H1 (cell line): Measurements from ENCODE around the gene CACNB2. TPM values are rescaled to one million over a fixed set of nuclear protein-coding genes. Genes with fewer than 3 reads are reported as not detected.

ENCODE experiments used
- CTCF ChIA-PET: fragments of 300-600 bp; sonication (Branson Sonifier 250); formaldehyde crosslinking; loops from one replicate; lab custom pipeline; 2021; ENCODE audit not compliant: partially characterized antibody; lab: Charles Lee
- POLR2A ChIA-PET: fragments of 300-600 bp; sonication (Branson Sonifier 250); formaldehyde crosslinking; loops from one replicate; lab custom pipeline; 2021; ENCODE audit warnings: inconsistent platforms; ENCODE audit not compliant: partially characterized antibody; lab: Charles Lee
- DNase-seq, 2 experiments: peaks; one replicate each; pipeline versions ENCODE4 v3.0.0 to v3.0.0-alpha.2; 2010 to 2022; ENCODE audit warnings: low spot score in 2 of 2, low read depth in 1 of 2, mixed read lengths in 1 of 2
- FAIRE-seq: peaks from 2 replicates; lab custom pipeline; 2011; peaks lifted over from hg19 to GRCh38; lab: Jason Lieb, UNC
- H2AFZ ChIP-seq: 2 replicates; pipeline ENCODE4 v1.8.1; 2012; ENCODE audit warnings: low read length, inconsistent platforms
- H2AK5ac ChIP-seq: 2 replicates; pipeline ENCODE4 v1.6.1; 2013; ENCODE audit warnings: low read depth, low read length
- H2BK120ac ChIP-seq: replicated peaks from 2 replicates; pipeline ENCODE3; 2013; ENCODE audit warnings: low read depth, low read length, inconsistent platforms
- H2BK12ac ChIP-seq: 2 replicates; pipeline ENCODE4 v1.6.1; 2013; ENCODE audit warnings: low read depth, low read length
- H2BK15ac ChIP-seq: 2 replicates; pipeline ENCODE4 v1.6.1; 2013; ENCODE audit warnings: low read length
- H2BK20ac ChIP-seq: 2 replicates; pipeline ENCODE4 v1.6.1; 2013; ENCODE audit warnings: low read length
- H2BK5ac ChIP-seq: 2 replicates; pipeline ENCODE4 v1.6.1; 2013; ENCODE audit warnings: low read depth, low read length
- H3K14ac ChIP-seq: 2 replicates; pipeline ENCODE4 v1.6.1; 2013; ENCODE audit warnings: inconsistent platforms; ENCODE audit not compliant: insufficient read length
- H3K18ac ChIP-seq: 2 replicates; pipeline ENCODE4 v1.6.1; 2013; ENCODE audit warnings: low read length; ENCODE audit errors: extremely low read depth
- H3K23ac ChIP-seq: 2 replicates; pipeline ENCODE4 v1.6.1; 2013; ENCODE audit warnings: inconsistent platforms; ENCODE audit not compliant: insufficient read length
- H3K23me2 ChIP-seq: 2 replicates; pipeline ENCODE4 v1.6.1; 2013; ENCODE audit warnings: low read depth, low read length
- H3K27ac ChIP-seq: 2 replicates; pipeline ENCODE4 v1.6.1; 2011; ENCODE audit warnings: low read depth, low read length, inconsistent platforms
- H3K27me3 ChIP-seq, 4 experiments: replicated peaks in 1 of 4; 1 replicate in 1 of 4; 2 replicates in 3 of 4; pipeline versions ENCODE4 v1.6.1 to v1.8.1; 2011 to 2013; ENCODE audit warnings: low read length in 3 of 4, mild to moderate bottlenecking in 3 of 4, inconsistent platforms in 2 of 4, mixed read lengths in 2 of 4, moderate library complexity in 1 of 4; ENCODE audit not compliant: control insufficient read depth in 3 of 4, insufficient read depth in 3 of 4; ENCODE audit errors: extremely low read depth in 1 of 4
- H3K36me3 ChIP-seq, 4 experiments: 2 replicates each; pipeline versions ENCODE4 v1.6.1 to v1.8.1; 2011 to 2013; ENCODE audit warnings: mild to moderate bottlenecking in 4 of 4, low read length in 3 of 4, moderate library complexity in 2 of 4, control low read depth in 1 of 4, inconsistent platforms in 1 of 4; ENCODE audit not compliant: insufficient read depth in 4 of 4, control insufficient read depth in 2 of 4
- H3K4ac ChIP-seq: replicated peaks from 2 replicates; pipeline ENCODE3; 2013; ENCODE audit warnings: low read length, low read depth, mixed read lengths, inconsistent platforms; ENCODE audit not compliant: insufficient read length
- H3K4me1 ChIP-seq, 4 experiments: replicated peaks in 1 of 4; 1 replicate in 1 of 4; 2 replicates in 3 of 4; pipeline versions ENCODE4 v1.6.1 to v1.8.1; 2011 to 2013; ENCODE audit warnings: low read length in 3 of 4, inconsistent platforms in 2 of 4, mixed read lengths in 1 of 4; ENCODE audit not compliant: insufficient read depth in 4 of 4, control insufficient read depth in 3 of 4
- H3K4me2 ChIP-seq, 2 experiments: 2 replicates each; pipeline versions ENCODE4 v1.6.1 to v1.8.1; 2011 to 2013; ENCODE audit warnings: low read depth in 2 of 2, low read length in 2 of 2, control low read depth in 1 of 2, inconsistent platforms in 1 of 2, mild to moderate bottlenecking in 1 of 2; ENCODE audit not compliant: insufficient read depth in 1 of 2
- H3K4me3 ChIP-seq, 4 experiments: fragments of 200-600, 300-600 bp in 1 of 4; sonication (generic), shearing (Covaris generic), sonication (Bioruptor Twin) in 1 of 4; 2 replicates each; pipeline versions ENCODE4 v1.5.1 to v1.8.1; 2011 to 2016; ENCODE audit warnings: low read length in 4 of 4, low read depth in 3 of 4, control low read depth in 2 of 4, inconsistent platforms in 2 of 4, mild to moderate bottlenecking in 2 of 4, mixed read lengths in 1 of 4, moderate library complexity in 1 of 4; ENCODE audit not compliant: insufficient read depth in 2 of 4; ENCODE audit errors: extremely low read depth in 1 of 4
- H3K56ac ChIP-seq: replicated peaks from 2 replicates; pipeline ENCODE3; 2013; ENCODE audit warnings: low read depth, mild to moderate bottlenecking, mixed read lengths, low read length, inconsistent platforms; ENCODE audit not compliant: insufficient read length
- H3K79me1 ChIP-seq: 2 replicates; pipeline ENCODE4 v1.6.1; 2013; ENCODE audit warnings: low read depth, low read length, control low read depth
- H3K79me2 ChIP-seq, 2 experiments: 2 replicates each; pipeline versions ENCODE4 v1.6.1 to v1.8.1; 2012 to 2013; ENCODE audit warnings: low read length in 2 of 2, mild to moderate bottlenecking in 2 of 2, inconsistent platforms in 1 of 2; ENCODE audit not compliant: insufficient read depth in 2 of 2, control insufficient read depth in 1 of 2
- H3K9ac ChIP-seq, 4 experiments: replicated peaks in 1 of 4; 1 replicate in 1 of 4; 2 replicates in 3 of 4; pipeline versions ENCODE4 v1.6.1 to v1.8.1; 2011 to 2013; ENCODE audit warnings: low read depth in 3 of 4, low read length in 3 of 4, control low read depth in 2 of 4, mild to moderate bottlenecking in 2 of 4, moderate library complexity in 2 of 4, inconsistent platforms in 1 of 4; ENCODE audit errors: extremely low read depth in 1 of 4
- H3K9me3 ChIP-seq, 2 experiments: 2 replicates each; pipeline versions ENCODE4 v1.6.1 to v1.8.1; 2012 to 2013; ENCODE audit warnings: mild to moderate bottlenecking in 2 of 2, moderate library complexity in 2 of 2, control low read depth in 1 of 2, inconsistent platforms in 1 of 2, low read depth in 1 of 2, low read length in 1 of 2, mixed read lengths in 1 of 2; ENCODE audit not compliant: insufficient read depth in 2 of 2
- H4K20me1 ChIP-seq, 2 experiments: replicated peaks in 1 of 2; 2 replicates each; pipeline versions ENCODE3 to v1.8.1; 2011 to 2013; ENCODE audit warnings: inconsistent platforms in 2 of 2, low read length in 2 of 2, mild to moderate bottlenecking in 1 of 2; ENCODE audit not compliant: insufficient read depth in 2 of 2, control insufficient read depth in 1 of 2
- H4K5ac ChIP-seq: 2 replicates; pipeline ENCODE4 v1.6.1; 2013; ENCODE audit warnings: low read length, low read depth, mixed read lengths, inconsistent platforms; ENCODE audit not compliant: insufficient read length
- H4K8ac ChIP-seq: 2 replicates; pipeline ENCODE4 v1.8.0; 2013; ENCODE audit warnings: mild to moderate bottlenecking, moderate library complexity, low read length, inconsistent platforms; ENCODE audit not compliant: insufficient read depth; ENCODE audit errors: extremely low read depth
- H4K91ac ChIP-seq: replicated peaks from 2 replicates; pipeline ENCODE3; 2013; ENCODE audit warnings: low read length, mixed read lengths, inconsistent platforms; ENCODE audit not compliant: insufficient read length
- ASH2L ChIP-seq: fragments of 200-600, 300-600 bp; sonication (generic); IDR thresholded peaks from one replicate; pipeline ENCODE4 v1.7.1; 2017; ENCODE audit warnings: low read length
- CBX5 ChIP-seq: fragments of 300-800, 300-1000 bp; sonication (generic); IDR thresholded peaks from 2 replicates; pipeline ENCODE4 v1.7.1; 2016; ENCODE audit warnings: antibody characterized with exemption, low read length, low read depth
- CREB1 ChIP-seq: IDR thresholded peaks from 2 replicates; pipeline ENCODE4 v1.6.1; 2012; ENCODE audit warnings: inconsistent platforms
- KDM1A ChIP-seq: fragments of 200-600, 300-600 bp; sonication (generic); IDR thresholded peaks from 2 replicates; pipeline ENCODE4 v1.7.1; 2016; ENCODE audit warnings: mild to moderate bottlenecking, low read length, borderline replicate concordance
- MAFK ChIP-seq: IDR thresholded peaks from 2 replicates; pipeline ENCODE4 v1.6.1; 2012; ENCODE audit warnings: low read depth, mild to moderate bottlenecking, improper control_type of control experiment, low read length
- NRF1 ChIP-seq: IDR thresholded peaks from 2 replicates; pipeline ENCODE4 v1.6.1; 2011; ENCODE audit warnings: mild to moderate bottlenecking, low read depth, low read length, improper control_type of control experiment
- POLR2AphosphoS5 ChIP-seq: IDR thresholded peaks from 2 replicates; pipeline ENCODE4 v1.6.1; 2011; ENCODE audit warnings: low read depth, low read length
- POU5F1 ChIP-seq: IDR thresholded peaks from 2 replicates; pipeline ENCODE4 v1.6.1; 2011; ENCODE audit warnings: low read depth, mild to moderate bottlenecking, low read length, moderate library complexity
- RFX5 ChIP-seq: IDR thresholded peaks from 2 replicates; pipeline ENCODE4 v1.6.1; 2011; ENCODE audit warnings: low read depth, low read length, improper control_type of control experiment, borderline replicate concordance
- SAP30 ChIP-seq: fragments of 300-600 bp; sonication (generic); IDR thresholded peaks from 2 replicates; pipeline ENCODE4 v1.7.1; 2012; ENCODE audit warnings: low read length, moderate library complexity, mild to moderate bottlenecking, inconsistent platforms; ENCODE audit not compliant: insufficient read depth, insufficient replicate concordance
- SIX5 ChIP-seq: IDR thresholded peaks from 2 replicates; pipeline ENCODE4 v1.6.1; 2011; ENCODE audit warnings: mild to moderate bottlenecking, low read depth, low read length
- WGBS, 2 experiments: shearing (Covaris generic) in 1 of 2; methylation state at CpG; one replicate each; pipeline versions ENCODE4 v1.1.6 to v1.1.7; 2013 to 2015; ENCODE audit warnings: low lambda C conversion rate in 2 of 2, mixed read lengths in 2 of 2, inconsistent platforms in 1 of 2, low coverage in 1 of 2, missing lambda C conversion rate in 1 of 2; ENCODE audit not compliant: insufficient replicate concordance in 2 of 2, insufficient coverage in 1 of 2, insufficient read length in 1 of 2; ENCODE audit errors: extremely low coverage in 1 of 2, missing lambda C conversion rate in 1 of 2; 5-methylcytosine and 5-hydroxymethylcytosine counted together
- polyA plus RNA-seq, 7 experiments: library from polyadenylated mRNA; depleted of rRNA in 3 of 7; stranded (reverse) in 5 of 7; unstranded in 2 of 7; fragments of >200 nt in 5 of 7; fragments of 200-250 nt in 2 of 7; gene quantifications; 1 replicate in 5 of 7; 2 replicates in 1 of 7; 4 replicates in 1 of 7; pipeline versions ENCODE4 v1.2.1 to v1.2.3, GENCODE V29; 2011 to 2013; ENCODE audit warnings: missing spikeins in 2 of 7, mixed read lengths in 2 of 7
- total RNA-seq: library from RNA; stranded (reverse); fragmentation: NEBNext Ultra II Directional; extraction: Animal tissue kit (Norgen Biotek cat#: 25700); gene quantifications from 2 replicates; pipeline ENCODE4 v1.2.1, GENCODE V29; 2021
- TF ChIP-seq, protein P1 (sequence below): IDR thresholded peaks from 2 replicates; pipeline ENCODE4 v1.6.1; 2012; ENCODE audit warnings: low read length, inconsistent platforms

The CACNB2 gene
- total and polyA plus RNA-seq, 2 of the 8 experiments (the other 6 are each of a cell fraction or from before 2014, with no cell fraction given) = 2.4 to 3.2 TPM

DNA sequence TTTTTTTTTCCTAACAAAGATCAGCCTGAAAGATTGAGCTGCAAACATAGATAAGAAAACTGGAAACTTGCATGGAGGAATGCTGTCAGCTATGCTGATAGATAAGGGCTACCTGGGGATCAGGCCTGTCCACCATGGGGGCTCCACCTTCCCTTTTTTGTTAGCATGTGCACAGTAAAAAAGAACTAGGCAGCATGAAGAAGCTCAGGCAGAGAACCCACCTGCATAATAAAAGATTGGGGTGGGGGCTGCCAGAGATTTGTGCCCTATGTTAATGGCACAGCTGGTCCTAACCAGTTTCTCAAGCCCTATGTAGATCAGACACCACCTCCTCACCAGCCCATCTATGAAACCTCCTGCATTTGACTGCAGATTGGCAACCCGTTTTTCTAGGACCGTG is 45.4 kb upstream of the CACNB2 start:
- Histone ChIP-seq H3K36me3 (no peaks in the 10 kb centered on the region), H3K27ac (no peak overlapping the region), H2BK120ac (no peak overlapping the region), H2AK5ac (no peak overlapping the region), H3K18ac (no peak overlapping the region), H3K14ac (no peak overlapping the region), H3K56ac (no peak overlapping the region), H3K23me2 (no peaks in the 10 kb centered on the region; the same call in 1 of the 2 replicates), H2BK20ac (no peak overlapping the region), H2BK12ac (no peak overlapping the region), H3K27me3 (no peaks in the 10 kb centered on the region), H4K91ac (no peak overlapping the region), H3K79me1 (no peaks in the 10 kb centered on the region), H3K9me3 (no peaks in the 10 kb centered on the region), H3K4me2 (peak overlapping the region in 1 of 2 experiments; percentile 45; a peak in 1 of 4 replicates), H3K9ac (no peak overlapping the region), H3K4ac (no peak overlapping the region), H3K79me2 (no peaks in the 10 kb centered on the region), H3K4me1 (peaks cover 0 to 16% (median 0%) of the 10 kb centered on the region in 4 experiments; a peak in 3 of 7 replicates), H2BK15ac (no peak overlapping the region), H2AFZ (no peak overlapping the region), H4K5ac (no peak overlapping the region), H4K8ac (no peak overlapping the region), H3K23ac (no peak overlapping the region), H2BK5ac (no peak overlapping the region), H3K4me3 (peak overlapping the region in 1 of 4 experiments; percentile 22; a peak in 2 of 8 replicates), H4K20me1 (no peaks in the 10 kb centered on the region)
- ChIA-PET CTCF (interaction anchor here (0.7 to 1.0 kb wide), 2 partner anchors 11 to 293 kb away, joined by 3 to 4 read pairs; no protein-coding TSS in a partner anchor), POLR2A (interaction anchor here (0.6 kb wide), 3 partner anchors 12 to 40 kb away, joined by 3 read pairs; no protein-coding TSS in a partner anchor)
- WGBS, 2 experiments = 39% methylated on average over 2 of the region's 2 CpGs; no CpG with 5 or more reads in 1 of the 2 experiments
- FAIRE-seq (no peak), DNase-seq (no peak)
- no peak for TF ChIP-seq CREB1
- TF ChIP-seq SAP30 = no peak
- TF ChIP-seq ASH2L = no peak
- TF ChIP-seq RFX5 = no peak
- no peak for TF ChIP-seq MAFK
- no peak for TF ChIP-seq POLR2AphosphoS5
- no peak for TF ChIP-seq KDM1A
- no peak for TF ChIP-seq SIX5
- TF ChIP-seq CBX5 = no peak
- TF ChIP-seq NRF1 = no peak
- 0 out of 2 replicates have a peak, but pooled peaks have one; percentile 37 for TF ChIP-seq POU5F1
- TF ChIP-seq, protein P1, sequence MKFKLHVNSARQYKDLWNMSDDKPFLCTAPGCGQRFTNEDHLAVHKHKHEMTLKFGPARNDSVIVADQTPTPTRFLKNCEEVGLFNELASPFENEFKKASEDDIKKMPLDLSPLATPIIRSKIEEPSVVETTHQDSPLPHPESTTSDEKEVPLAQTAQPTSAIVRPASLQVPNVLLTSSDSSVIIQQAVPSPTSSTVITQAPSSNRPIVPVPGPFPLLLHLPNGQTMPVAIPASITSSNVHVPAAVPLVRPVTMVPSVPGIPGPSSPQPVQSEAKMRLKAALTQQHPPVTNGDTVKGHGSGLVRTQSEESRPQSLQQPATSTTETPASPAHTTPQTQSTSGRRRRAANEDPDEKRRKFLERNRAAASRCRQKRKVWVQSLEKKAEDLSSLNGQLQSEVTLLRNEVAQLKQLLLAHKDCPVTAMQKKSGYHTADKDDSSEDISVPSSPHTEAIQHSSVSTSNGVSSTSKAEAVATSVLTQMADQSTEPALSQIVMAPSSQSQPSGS = no peak
